ENCODE measurements around the gene HPN. TPM values are rescaled to one million over a fixed set of nuclear protein-coding genes. Genes with fewer than 3 reads are reported as not detected.

The HPN gene
- total and polyA plus RNA-seq, 2 experiments from 2014 or later, result 14.0 to 17.4 TPM

GRCh38 chr19:35011737-35012682 lies 29.5 kb upstream of the HPN start:
- H3K27me3 Mint-ChIP-seq (ENCODE audit: insufficient read depth, low read depth, poor library complexity), result peaks cover 25% of the 10 kb centered on the region

More at GRCh38 chr19:35011737-35012682, 29.5 kb upstream of the HPN start:
- TF ChIP-seq REST (IDR thresholded peaks at IDR 0.05; ENCODE audit: unreplicated experiment) (no peak), ZNF114 (CRISPR knock-in tag; IDR thresholded peaks at IDR 0.05) (no peak), ZNF331 (CRISPR knock-in tag; IDR thresholded peaks at IDR 0.05; ENCODE audit: low read depth) (no peak), JUNB (IDR thresholded peaks at IDR 0.05; ENCODE audit: unreplicated experiment) (no peak), EZH2phosphoT487 (IDR thresholded peaks at IDR 0.05; ENCODE audit: unreplicated experiment) (no peak), NANOG (IDR thresholded peaks at IDR 0.05; ENCODE audit: borderline replicate concordance) (no peak), EZH2 (IDR thresholded peaks at IDR 0.05; ENCODE audit: low read depth, unreplicated experiment) (no peak), CREB1 (CRISPR knock-in tag; IDR thresholded peaks at IDR 0.05; ENCODE audit: low read depth) (no peak), STAT1 (IDR thresholded peaks at IDR 0.05; ENCODE audit: unreplicated experiment) (no peak), POLR2AphosphoS5 (IDR thresholded peaks at IDR 0.05; ENCODE audit: low read depth) (no peak; the same call in none of the 2 replicates)
- TF ChIP-seq, protein P1, sequence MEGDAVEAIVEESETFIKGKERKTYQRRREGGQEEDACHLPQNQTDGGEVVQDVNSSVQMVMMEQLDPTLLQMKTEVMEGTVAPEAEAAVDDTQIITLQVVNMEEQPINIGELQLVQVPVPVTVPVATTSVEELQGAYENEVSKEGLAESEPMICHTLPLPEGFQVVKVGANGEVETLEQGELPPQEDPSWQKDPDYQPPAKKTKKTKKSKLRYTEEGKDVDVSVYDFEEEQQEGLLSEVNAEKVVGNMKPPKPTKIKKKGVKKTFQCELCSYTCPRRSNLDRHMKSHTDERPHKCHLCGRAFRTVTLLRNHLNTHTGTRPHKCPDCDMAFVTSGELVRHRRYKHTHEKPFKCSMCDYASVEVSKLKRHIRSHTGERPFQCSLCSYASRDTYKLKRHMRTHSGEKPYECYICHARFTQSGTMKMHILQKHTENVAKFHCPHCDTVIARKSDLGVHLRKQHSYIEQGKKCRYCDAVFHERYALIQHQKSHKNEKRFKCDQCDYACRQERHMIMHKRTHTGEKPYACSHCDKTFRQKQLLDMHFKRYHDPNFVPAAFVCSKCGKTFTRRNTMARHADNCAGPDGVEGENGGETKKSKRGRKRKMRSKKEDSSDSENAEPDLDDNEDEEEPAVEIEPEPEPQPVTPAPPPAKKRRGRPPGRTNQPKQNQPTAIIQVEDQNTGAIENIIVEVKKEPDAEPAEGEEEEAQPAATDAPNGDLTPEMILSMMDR (conservative IDR thresholded peaks at IDR 0.05; ENCODE audit: low read depth in 2 of 2), result no peak
- TF ChIP-seq, protein P2, sequence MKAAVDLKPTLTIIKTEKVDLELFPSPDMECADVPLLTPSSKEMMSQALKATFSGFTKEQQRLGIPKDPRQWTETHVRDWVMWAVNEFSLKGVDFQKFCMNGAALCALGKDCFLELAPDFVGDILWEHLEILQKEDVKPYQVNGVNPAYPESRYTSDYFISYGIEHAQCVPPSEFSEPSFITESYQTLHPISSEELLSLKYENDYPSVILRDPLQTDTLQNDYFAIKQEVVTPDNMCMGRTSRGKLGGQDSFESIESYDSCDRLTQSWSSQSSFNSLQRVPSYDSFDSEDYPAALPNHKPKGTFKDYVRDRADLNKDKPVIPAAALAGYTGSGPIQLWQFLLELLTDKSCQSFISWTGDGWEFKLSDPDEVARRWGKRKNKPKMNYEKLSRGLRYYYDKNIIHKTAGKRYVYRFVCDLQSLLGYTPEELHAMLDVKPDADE (IDR thresholded peaks at IDR 0.05), result no peak
- TF ChIP-seq, protein P3, sequence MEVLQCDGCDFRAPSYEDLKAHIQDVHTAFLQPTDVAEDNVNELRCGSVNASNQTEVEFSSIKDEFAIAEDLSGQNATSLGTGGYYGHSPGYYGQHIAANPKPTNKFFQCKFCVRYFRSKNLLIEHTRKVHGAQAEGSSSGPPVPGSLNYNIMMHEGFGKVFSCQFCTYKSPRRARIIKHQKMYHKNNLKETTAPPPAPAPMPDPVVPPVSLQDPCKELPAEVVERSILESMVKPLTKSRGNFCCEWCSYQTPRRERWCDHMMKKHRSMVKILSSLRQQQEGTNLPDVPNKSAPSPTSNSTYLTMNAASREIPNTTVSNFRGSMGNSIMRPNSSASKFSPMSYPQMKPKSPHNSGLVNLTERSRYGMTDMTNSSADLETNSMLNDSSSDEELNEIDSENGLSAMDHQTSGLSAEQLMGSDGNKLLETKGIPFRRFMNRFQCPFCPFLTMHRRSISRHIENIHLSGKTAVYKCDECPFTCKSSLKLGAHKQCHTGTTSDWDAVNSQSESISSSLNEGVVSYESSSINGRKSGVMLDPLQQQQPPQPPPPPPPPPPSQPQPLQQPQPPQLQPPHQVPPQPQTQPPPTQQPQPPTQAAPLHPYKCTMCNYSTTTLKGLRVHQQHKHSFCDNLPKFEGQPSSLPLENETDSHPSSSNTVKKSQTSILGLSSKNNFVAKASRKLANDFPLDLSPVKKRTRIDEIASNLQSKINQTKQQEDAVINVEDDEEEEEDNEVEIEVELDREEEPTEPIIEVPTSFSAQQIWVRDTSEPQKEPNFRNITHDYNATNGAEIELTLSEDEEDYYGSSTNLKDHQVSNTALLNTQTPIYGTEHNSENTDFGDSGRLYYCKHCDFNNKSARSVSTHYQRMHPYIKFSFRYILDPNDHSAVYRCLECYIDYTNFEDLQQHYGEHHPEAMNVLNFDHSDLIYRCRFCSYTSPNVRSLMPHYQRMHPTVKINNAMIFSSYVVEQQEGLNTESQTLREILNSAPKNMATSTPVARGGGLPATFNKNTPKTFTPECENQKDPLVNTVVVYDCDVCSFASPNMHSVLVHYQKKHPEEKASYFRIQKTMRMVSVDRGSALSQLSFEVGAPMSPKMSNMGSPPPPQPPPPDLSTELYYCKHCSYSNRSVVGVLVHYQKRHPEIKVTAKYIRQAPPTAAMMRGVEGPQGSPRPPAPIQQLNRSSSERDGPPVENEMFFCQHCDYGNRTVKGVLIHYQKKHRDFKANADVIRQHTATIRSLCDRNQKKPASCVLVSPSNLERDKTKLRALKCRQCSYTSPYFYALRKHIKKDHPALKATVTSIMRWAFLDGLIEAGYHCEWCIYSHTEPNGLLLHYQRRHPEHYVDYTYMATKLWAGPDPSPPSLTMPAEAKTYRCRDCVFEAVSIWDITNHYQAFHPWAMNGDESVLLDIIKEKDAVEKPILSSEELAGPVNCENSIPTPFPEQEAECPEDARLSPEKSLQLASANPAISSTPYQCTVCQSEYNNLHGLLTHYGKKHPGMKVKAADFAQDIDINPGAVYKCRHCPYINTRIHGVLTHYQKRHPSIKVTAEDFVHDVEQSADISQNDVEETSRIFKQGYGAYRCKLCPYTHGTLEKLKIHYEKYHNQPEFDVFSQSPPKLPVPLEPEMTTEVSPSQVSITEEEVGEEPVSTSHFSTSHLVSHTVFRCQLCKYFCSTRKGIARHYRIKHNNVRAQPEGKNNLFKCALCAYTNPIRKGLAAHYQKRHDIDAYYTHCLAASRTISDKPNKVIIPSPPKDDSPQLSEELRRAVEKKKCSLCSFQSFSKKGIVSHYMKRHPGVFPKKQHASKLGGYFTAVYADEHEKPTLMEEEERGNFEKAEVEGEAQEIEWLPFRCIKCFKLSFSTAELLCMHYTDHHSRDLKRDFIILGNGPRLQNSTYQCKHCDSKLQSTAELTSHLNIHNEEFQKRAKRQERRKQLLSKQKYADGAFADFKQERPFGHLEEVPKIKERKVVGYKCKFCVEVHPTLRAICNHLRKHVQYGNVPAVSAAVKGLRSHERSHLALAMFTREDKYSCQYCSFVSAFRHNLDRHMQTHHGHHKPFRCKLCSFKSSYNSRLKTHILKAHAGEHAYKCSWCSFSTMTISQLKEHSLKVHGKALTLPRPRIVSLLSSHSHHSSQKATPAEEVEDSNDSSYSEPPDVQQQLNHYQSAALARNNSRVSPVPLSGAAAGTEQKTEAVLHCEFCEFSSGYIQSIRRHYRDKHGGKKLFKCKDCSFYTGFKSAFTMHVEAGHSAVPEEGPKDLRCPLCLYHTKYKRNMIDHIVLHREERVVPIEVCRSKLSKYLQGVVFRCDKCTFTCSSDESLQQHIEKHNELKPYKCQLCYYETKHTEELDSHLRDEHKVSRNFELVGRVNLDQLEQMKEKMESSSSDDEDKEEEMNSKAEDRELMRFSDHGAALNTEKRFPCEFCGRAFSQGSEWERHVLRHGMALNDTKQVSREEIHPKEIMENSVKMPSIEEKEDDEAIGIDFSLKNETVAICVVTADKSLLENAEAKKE (CRISPR knock-in tag; IDR thresholded peaks at IDR 0.05), result no peak
- Mint-ChIP-seq H3K27ac (0 out of 2 replicates have a peak overlapping the region, but pooled peaks have one; percentile 36), H3K9me3 (no peaks in the 10 kb centered on the region; the same call in 2 of the 3 replicates), H3K4me3 (no peak overlapping the region; the same call in 2 of the 3 replicates), H3K4me1 (peaks cover 4% of the 10 kb centered on the region; the same call in 1 of the 3 replicates), H3K36me3 (ENCODE audit: low read depth) (peaks cover 86% of the 10 kb centered on the region)
- no peaks in the 10 kb centered on the region for H3K27me3 ChIP-seq (ENCODE audit: insufficient read depth)
- H2AFZ ChIP-seq, result no peak overlapping the region
- peaks cover 32% of the 10 kb centered on the region for H4K20me1 ChIP-seq (replicated peaks; ENCODE audit: insufficient read depth)
- no peaks in the 10 kb centered on the region for H3K9me2 ChIP-seq (ENCODE audit: insufficient read depth)
- H3F3A ChIP-seq (replicated peaks; ENCODE audit: low read depth), result peaks cover 33% of the 10 kb centered on the region
- H3K79me2 ChIP-seq (replicated peaks; ENCODE audit: insufficient read depth), result peaks cover 18% of the 10 kb centered on the region
- DNase-seq (ENCODE audit: low spot score) (no peak), ATAC-seq (no peak)
- H3K4me1 ChIP-seq (ENCODE audit: insufficient read depth), result no peaks in the 10 kb centered on the region
- peaks cover 64% of the 10 kb centered on the region for H3K36me3 ChIP-seq (ENCODE audit: insufficient read depth)
- no peak overlapping the region for H3K4me2 ChIP-seq
- H3K27ac ChIP-seq (ENCODE audit: low read depth), result no peak overlapping the region
- H3K4me3 ChIP-seq, result no peak overlapping the region

Data from GM23338 (cell line).